ENCODE results near the gene HES7.
A peak's percentile ranks its signal among the peaks of the same experiment; 100 is the strongest.

Gene HES7

GRCh38 chr17:8154608-8155155 lies 30.8 kb upstream of the HES7 start:
- no peak for DNase-seq

DNA sequence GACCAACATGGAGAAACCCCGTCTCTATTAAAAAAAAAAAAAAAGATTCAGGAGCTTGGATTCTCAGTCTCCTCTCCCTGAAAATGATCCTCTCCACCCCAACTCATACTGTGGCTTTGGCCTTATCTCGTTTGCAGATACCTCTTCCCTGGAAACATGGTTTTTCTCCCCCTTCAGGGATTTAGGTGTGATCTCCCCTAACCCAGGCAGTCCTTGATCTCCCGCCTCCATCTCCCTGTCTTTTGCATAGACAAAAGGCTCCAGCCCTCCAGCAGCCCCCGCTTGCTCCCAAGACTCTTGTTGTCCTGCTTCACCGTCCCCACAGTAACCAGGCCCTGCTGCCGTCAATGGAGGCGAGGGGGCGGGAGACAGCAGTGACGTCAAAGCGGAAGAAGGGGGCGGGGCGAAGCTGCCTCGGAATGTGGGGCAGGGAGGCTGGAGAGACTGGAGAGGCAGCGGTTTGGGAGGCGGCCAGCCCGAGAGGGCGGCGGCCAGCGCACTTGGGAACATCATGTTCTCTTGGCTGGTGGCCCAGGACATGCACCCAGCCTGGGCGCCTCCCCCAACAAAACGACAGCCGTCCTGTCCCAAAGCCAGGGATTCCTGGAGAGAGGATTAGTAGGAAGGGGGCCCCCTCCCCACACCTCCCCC lies 30.2 kb upstream of the HES7 start:
- peak; percentile 60 for DNase-seq

DNA sequence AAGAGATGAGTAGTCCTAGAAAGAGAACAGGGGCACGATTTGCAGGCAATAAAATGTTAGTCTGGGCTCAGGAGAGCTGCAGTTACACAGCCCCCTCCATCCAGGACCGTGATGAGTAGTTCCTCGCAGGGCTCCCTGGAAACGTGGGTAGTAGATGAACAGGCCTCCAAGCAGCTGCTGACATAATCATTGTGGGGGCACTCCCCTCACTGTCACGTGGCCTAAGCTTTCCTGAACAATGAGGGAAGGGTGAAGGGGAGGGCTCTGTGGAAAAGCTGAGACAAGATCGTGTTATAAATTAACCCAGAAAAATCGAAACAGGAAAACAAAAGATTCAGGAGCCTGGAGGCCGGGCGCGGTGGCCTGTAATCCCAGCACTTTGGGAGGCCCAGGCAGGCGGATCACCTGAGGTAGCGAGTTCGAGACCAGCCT lies 29.6 kb upstream of the HES7 start:
- DNase-seq, result peak; percentile 6

GRCh38 chr17:8153031-8153451 lies 29.1 kb upstream of the HES7 start:
- DNase-seq, result no peak

DNA sequence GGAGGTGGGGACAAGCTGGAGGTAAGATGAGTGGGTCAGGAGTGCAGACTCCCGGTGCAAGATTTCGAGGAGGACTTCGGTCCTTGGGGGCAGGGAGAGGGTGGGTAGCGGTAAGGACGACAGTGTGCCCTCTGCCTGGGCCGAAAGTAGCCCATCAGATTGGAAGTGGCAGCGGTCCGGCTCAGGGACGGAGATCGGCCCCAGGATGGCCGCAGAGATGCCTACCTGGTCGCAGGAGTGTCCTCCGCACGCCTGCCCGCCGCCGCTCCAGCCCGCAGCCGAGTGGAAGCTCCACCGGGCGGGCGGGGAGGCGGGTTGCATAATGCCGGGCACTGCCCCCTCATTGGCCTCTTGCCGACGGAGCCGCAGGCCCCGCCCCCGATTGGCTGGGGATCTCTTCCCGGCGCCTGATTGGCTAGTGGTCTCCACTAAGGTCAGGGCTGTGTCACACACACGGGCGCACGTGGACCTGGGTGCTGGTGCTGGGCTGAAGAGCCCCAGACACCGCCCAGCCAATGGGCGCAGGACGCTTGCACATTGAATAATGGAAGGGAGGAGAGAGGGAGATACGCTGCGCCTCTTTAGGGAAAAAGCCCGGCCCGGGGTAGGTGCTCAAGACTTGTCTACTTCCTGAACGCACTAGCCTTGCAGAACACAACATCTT lies 28.3 kb upstream of the HES7 start, which contains the start of gene PER1:
Gene PER1 (minus strand): TSS at position 293 of the 664 bp plus-strand sequence. CDS start 1,698 bp downstream, outside the sequence.
- peak; percentile 75 for DNase-seq

- DNase-seq, result no peak
Measured at GRCh38 chr17:8151641-8152111, 27.8 kb upstream of the HES7 start.

DNA sequence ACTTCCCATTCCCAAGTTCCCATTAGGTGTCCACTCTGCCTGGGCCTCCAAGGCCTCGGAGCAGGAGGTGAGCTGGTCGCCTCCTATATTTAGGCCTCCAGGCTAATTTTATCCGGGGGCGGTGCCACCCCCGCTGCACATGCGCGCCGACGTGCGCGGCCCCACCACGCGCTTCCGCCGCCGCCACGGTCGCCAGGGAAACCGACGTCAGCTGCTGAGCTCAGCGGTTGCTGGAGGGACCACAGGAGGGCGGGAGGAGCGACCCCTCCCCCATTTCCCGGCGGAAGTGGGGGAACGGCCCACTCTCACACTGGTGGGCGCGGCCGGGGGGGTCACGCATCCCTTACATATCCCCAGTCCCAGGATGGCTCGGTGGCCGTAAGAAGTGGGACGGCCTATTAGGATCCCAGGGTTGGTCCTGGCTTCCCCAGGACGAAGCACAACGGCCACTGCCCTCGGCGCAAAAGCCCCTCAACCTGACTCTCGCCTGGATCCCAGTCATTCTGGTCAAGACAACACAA lies 27.3 kb upstream of the HES7 start:
- peak; percentile 10 for DNase-seq

GRCh38 chr17:8150194-8151119 lies 26.6 kb upstream of the HES7 start:
- DNase-seq, result no peak

GRCh38 chr17:8149419-8150193 lies 25.7 kb upstream of the HES7 start:
- DNase-seq, result no peak

- no peak for DNase-seq
Measured at GRCh38 chr17:8148560-8148959, 24.7 kb upstream of the HES7 start.

DNA sequence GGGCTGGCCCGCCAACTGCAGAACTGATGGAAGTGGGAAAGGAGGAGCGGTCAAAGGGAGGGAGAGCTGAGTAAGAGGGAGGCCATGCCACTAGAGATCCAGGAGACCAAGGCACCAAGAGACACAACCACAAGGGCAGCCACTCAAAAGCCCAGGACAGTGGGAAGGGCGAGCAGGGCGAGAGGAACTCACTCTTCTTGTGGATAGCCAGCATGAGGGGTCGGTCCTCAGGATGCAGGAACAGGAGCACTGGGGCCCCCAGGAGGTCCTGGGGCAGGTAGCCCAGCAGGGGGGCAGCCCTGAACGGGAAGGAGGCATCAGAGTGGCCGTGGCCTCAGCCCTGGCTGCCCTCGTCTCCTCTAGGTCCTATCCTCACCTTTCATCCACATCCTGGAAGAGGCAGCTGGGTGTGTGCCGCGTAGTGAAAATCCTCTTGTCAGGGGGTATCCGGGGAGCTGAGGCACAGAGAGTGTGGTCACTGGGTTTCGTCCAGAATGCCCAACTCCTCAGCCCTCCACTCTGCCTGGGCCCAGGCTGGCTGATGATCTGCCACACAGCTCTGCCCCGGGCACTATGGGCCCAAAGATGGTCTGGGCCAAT lies 24.0 kb upstream of the HES7 start:
- no peak for DNase-seq

DNA sequence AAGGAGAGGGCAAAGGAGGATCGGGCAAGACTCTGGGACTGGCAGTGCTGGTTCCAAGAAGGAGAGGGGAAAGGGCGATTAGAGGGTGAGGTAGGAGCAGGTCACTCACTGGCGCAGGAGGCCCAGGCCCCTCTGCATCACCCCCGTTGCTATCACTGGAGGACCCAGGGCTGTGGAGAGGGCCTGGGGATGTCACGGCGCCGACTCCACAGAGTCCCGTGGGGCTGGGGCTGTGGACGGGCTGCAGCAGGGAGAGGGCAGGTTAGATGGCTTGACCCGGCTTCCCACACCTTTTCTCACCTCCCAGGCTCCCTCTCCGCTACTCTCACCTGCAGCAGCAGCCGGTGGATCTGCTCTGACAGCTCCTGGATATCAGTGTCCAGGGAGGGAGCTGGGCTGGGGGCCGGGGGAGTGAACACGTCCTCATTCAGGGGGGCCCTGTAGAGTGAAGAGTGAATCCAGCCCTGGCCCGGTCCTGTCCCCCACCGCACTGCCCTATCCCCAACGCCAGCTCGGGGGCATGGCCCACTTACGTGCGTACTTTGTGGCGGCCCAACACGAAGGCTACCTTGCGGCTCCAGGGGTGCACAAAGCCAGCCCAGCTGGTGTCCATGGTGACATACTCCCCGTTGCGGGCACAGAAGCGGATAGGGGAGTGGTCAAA lies 23.4 kb upstream of the HES7 start:
- DNase-seq, result no peak

DNA sequence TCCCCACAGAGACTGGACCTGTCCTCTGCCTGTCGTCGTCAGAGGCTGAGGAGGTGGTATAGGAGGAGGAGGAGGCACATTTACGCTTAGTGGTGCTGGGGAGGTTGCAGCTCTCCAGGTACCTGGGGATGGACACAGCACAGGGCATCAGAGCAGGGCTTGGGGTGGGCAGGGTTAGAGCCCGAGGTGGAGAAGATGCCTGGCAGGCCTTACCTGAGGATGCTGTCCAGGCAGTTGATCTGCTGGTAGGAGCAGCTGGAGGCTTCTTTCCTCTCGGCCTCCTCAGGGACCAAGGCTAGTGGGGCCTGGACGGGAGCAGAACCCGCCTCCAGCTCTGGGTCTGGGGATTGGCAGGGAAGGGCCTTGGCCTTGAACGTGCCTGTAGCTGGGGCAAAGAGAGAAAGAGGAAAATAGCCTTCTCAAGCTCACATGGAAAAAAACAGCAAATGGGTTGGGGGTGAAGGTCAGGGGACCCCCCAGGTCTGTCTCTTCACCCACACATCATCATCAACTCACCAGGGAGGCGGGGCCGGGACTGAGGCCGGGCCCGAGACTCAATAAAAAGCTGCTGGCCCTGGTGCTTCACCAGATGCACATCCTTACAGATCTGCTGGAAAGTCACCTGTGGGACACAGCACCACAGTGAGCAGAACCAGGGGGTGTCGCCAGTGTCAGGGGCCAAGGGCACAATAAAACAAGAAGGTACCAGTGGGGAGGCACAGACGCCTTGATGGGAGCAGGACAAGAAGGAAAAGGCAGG lies 22.7 kb upstream of the HES7 start:
- DNase-seq, result no peak

GRCh38 chr17:8145811-8146210 lies 21.9 kb upstream of the HES7 start:
- no peak for DNase-seq

GRCh38 chr17:8144401-8145231 lies 20.7 kb upstream of the HES7 start:
- no peak for DNase-seq

DNA sequence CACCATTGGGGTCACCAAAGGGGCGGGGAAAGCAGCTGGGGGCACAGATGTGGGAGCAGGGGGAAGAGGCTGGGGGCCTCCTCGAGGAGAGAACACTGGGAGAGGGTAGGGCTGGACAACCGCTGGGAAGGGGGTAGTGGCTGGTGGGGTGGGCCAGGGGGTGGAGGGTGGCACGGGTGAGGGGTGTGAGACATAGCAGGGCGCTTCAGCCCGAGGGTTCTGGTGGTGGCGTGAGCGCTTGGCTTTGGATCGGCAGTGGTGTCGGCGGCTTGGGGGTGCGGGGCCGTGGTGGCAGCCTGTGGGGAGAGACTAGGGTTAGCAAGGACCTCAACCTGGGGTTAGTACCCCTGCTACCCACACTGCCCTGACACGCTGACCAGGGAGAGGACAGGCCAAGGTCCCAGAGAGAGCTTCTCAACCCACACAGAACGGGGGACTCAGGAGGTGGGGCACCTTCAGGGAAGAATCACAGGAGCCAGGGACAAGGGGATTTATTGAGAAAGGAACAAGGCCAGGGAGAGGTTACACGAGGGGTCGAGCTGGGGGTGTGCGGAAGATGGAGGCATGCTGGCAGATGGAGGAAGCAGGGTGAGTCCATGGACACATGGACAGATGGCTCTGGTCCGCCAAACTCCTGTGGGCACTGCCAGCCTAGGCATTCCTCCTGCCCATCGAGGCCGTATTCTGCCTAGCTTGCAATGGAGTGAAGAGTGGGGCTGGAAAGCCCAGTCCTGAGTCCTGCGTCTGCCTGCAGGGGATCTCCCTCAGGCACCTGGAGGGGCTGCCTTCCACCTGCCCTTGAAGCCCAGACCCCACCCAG lies 19.9 kb upstream of the HES7 start:
- no peak for DNase-seq

GRCh38 chr17:8142887-8143580 lies 19.1 kb upstream of the HES7 start:
- DNase-seq, result no peak

Data from GF-D8 (cell line).